A549 (cell line): Measurements from ENCODE around the gene PDLIM7. TPM values are rescaled to one million over a fixed set of nuclear protein-coding genes. Genes with fewer than 3 reads are reported as not detected.

Experiments
- ATAC-seq, 2 experiments: fragments of 200-7000 bp in 1 of 2; fragments of >200 bp in 1 of 2; cut with Nextera tagmentation in 1 of 2; cut with Tn5 transposase in 1 of 2; 3 replicates each; pipeline versions ENCODE4 v1.8.0 to v1.9.1; 2018 to 2020; ENCODE audit warnings: mild to moderate bottlenecking in 1 of 2, moderate library complexity in 1 of 2
- CTCF ChIA-PET: fragments of 300-600 bp; sonication (Branson Sonifier 250); formaldehyde crosslinking; extraction: SDS; loops from one replicate; lab custom pipeline; 2021; ENCODE audit warnings: antibody characterized with exemption, inconsistent platforms; lab: Yijun Ruan, JAX
- POLR2A ChIA-PET: fragments of 350-600 bp; formaldehyde crosslinking; extraction: SDS; loops from one replicate; lab custom pipeline; 2021; ENCODE audit warnings: antibody characterized with exemption, inconsistent platforms; lab: Yijun Ruan, JAX
- DNase-seq, 2 experiments: peaks; one replicate each; pipeline versions ENCODE4 v3.0.0 to v3.0.0-alpha.2; 2011 to 2016; ENCODE audit warnings: low read depth in 1 of 2, low spot score in 1 of 2
- FAIRE-seq: peaks from 2 replicates; lab custom pipeline; 2011; peaks lifted over from hg19 to GRCh38; lab: Jason Lieb, UNC
- H3K27ac ChIP-seq, 2 experiments: fragments of >200 bp; sonication (Bioruptor Twin); formaldehyde crosslinking; 3 replicates each; pipeline ENCODE4 v1.5.1; 2016 to 2017
- H3K4me1 ChIP-seq: fragments of >200 bp; sonication (Bioruptor Twin); formaldehyde crosslinking; 3 replicates; pipeline ENCODE4 v1.6.1; 2016
- H3K4me2 ChIP-seq: fragments of >200 bp; sonication (Bioruptor Twin); formaldehyde crosslinking; 3 replicates; pipeline ENCODE4 v1.6.1; 2016
- H3K4me3 ChIP-seq: fragments of >200 bp; sonication (Bioruptor Twin); formaldehyde crosslinking; 3 replicates; pipeline ENCODE4 v1.5.1; 2016
- H3K9me3 ChIP-seq: fragments of >200 bp; sonication (Bioruptor Twin); formaldehyde crosslinking; 3 replicates; pipeline ENCODE4 v1.6.1; 2016
- CBX2 ChIP-seq: fragments of 200-600 bp; sonication (generic); IDR thresholded peaks from 2 replicates; pipeline ENCODE4 v1.6.1; 2016; ENCODE audit warnings: low read depth, mild to moderate bottlenecking, borderline replicate concordance
- CHD4 ChIP-seq: fragments of 200-600 bp; sonication (generic); IDR thresholded peaks from 2 replicates; pipeline ENCODE4 v1.6.1; 2016; ENCODE audit warnings: antibody characterized with exemption, mild to moderate bottlenecking, borderline replicate concordance
- ESRRA ChIP-seq: fragments of 150-350 bp; IDR thresholded peaks from 2 replicates; pipeline ENCODE4 v1.6.1; 2014; ENCODE audit warnings: mild to moderate bottlenecking, low read length, borderline replicate concordance
- HOXB13 ChIP-seq: fragments of 250-450 bp; sonication (Bioruptor Pico); IDR thresholded peaks from 2 replicates; pipeline ENCODE4 v1.5.0; 2020; ENCODE audit warnings: low read depth, mild to moderate bottlenecking, moderate library complexity
- JUN ChIP-seq, 2 experiments: fragments of >200 bp; sonication (Bioruptor Twin); formaldehyde crosslinking; IDR thresholded peaks; 2 replicates in 1 of 2; 3 replicates in 1 of 2; pipeline ENCODE4 v1.6.1; 2016 to 2017
- JUNB ChIP-seq: fragments of >200 bp; sonication (Bioruptor Twin); formaldehyde crosslinking; IDR thresholded peaks from 2 replicates; pipeline ENCODE4 v1.6.1; 2016
- MAFK ChIP-seq: fragments of 450-650 bp; IDR thresholded peaks from 2 replicates; pipeline ENCODE4 v1.6.1; 2014; ENCODE audit not compliant: partially characterized antibody
- MYC ChIP-seq: IDR thresholded peaks from 2 replicates; pipeline ENCODE4 v1.6.1; 2012; ENCODE audit warnings: mild to moderate bottlenecking, inconsistent platforms, low read length, improper control_type of control experiment, borderline replicate concordance
- PHF8 ChIP-seq: fragments of 200-600 bp; sonication (generic); IDR thresholded peaks from 2 replicates; pipeline ENCODE4 v1.6.1; 2016; ENCODE audit warnings: low read depth, mild to moderate bottlenecking, antibody characterized with exemption, moderate library complexity, borderline replicate concordance
- RFX5 ChIP-seq: fragments of 450-650 bp; IDR thresholded peaks from 2 replicates; pipeline ENCODE4 v1.7.1; 2014; ENCODE audit warnings: antibody characterized with exemption, mild to moderate bottlenecking, moderate library complexity
- ZNF302 ChIP-seq: fragments of 250-450 bp; sonication (Bioruptor Pico); IDR thresholded peaks from 2 replicates; pipeline ENCODE4 v1.9.0; 2021; ENCODE audit warnings: inconsistent platforms, mild to moderate bottlenecking, moderate library complexity
- WGBS: methylation state at CpG from one replicate; pipeline ENCODE4 v1.1.6; 2017; ENCODE audit errors: missing lambda C conversion rate; 5-methylcytosine and 5-hydroxymethylcytosine counted together
- polyA plus RNA-seq, 4 experiments: library from polyadenylated mRNA; depleted of rRNA in 3 of 4; stranded (reverse); fragments of >200 nt; fragmentation: RNase III in 1 of 4; extraction: RNeasy Plus Mini Kit Qiagen cat#74134 plus additional on column Dnase treatment in 1 of 4; gene quantifications; 2 replicates in 3 of 4; 3 replicates in 1 of 4; pipeline ENCODE4 v1.2.3, GENCODE V29; 2011 to 2017
- TF ChIP-seq, protein P1 (sequence below): IDR thresholded peaks from 2 replicates; pipeline ENCODE4 v1.6.1; 2012
- TF ChIP-seq, protein P2 (sequence below): fragments of >200 bp; sonication (Bioruptor Twin); formaldehyde crosslinking; IDR thresholded peaks from 2 replicates; pipeline ENCODE4 v1.6.1; 2016
- TF ChIP-seq, protein P3 (sequence below): IDR thresholded peaks from 2 replicates; pipeline ENCODE4 v1.6.1; 2012; ENCODE audit warnings: low read depth, borderline replicate concordance
- TF ChIP-seq, protein P4 (sequence below): fragments of 450-650 bp; IDR thresholded peaks from 2 replicates; pipeline ENCODE4 v1.6.1; 2014; ENCODE audit warnings: antibody characterized with exemption

The PDLIM7 gene
- polyA plus RNA-seq, 2 of the 4 experiments (the other 2 are of a cell fraction): 30.7 to 124 TPM

DNA sequence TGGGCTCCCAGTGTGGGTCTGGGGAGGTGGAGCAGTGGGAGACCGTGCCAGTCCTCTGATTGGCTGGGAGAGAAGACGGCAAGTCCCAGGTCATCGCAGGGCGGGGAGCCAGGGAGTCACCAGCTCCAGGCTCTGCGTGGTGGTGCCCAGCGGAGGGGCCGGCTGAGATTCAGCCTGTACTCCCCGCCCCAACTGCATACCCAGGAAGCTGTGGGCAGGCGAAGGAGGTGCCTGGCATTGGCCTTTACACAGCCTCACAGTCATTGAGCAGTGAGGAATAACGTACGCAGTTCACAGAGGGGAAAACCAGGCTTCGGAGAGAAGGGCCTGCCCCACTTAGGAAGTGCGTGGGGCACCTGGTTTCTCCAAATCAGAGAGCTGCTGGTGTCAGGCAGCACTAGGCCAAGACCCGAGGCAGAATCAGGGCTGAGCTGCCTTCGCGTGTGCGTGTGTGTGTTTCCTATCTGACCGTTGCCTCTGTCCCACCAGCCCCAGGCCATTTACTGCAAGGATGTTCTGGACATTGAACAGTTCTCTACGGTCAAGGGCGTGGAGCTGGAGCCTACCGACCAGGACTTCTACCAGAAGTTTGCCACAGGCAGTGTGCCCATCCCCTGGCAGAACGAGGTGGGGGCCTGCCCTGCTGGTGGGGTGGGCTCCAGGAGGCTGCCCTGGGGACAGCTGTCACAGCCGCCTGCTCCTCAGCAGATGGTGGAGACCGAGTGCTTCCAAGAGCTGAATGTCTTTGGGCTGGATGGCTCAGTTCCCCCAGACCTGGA, 57.0 kb downstream of the PDLIM7 start:
- FAIRE-seq: no peak
- CTCF ChIA-PET: interaction anchor here (0.5 to 25.5 kb wide), 10 partner anchors 13 to 704 kb away, joined by 3 to 871 read pairs (median 4); partner anchors contain the start of genes F12, GRK6, PFN3 and SLC34A1
- no peaks in the 10 kb centered on the region for H3K9me3 ChIP-seq
- TF ChIP-seq, protein P1, sequence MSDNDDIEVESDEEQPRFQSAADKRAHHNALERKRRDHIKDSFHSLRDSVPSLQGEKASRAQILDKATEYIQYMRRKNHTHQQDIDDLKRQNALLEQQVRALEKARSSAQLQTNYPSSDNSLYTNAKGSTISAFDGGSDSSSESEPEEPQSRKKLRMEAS: no peak
- TF ChIP-seq RFX5: no peak
- no peak for TF ChIP-seq JUNB
- TF ChIP-seq MYC: no peak
- no peak for TF ChIP-seq CHD4
- no peak for TF ChIP-seq HOXB13 (CRISPR knock-in tag)
- TF ChIP-seq ESRRA: no peak
- TF ChIP-seq, all 56 proteins: peak for 0
- 93% methylated on average over 21 of the region's 24 CpGs for WGBS
- Histone ChIP-seq H3K27ac (no peak overlapping the region), H3K4me1 (no peaks in the 10 kb centered on the region), H3K4me3 (no peak overlapping the region), H3K4me2 (no peak overlapping the region)
- DNase-seq (no peak), ATAC-seq (0 out of 6 replicates have a peak, but pooled peaks of 1 of the 2 experiments have one; percentile 4)
- POLR2A ChIA-PET: interaction anchor here (1.6 to 3.7 kb wide), 2 partner anchors 7 to 8 kb away, joined by 4 to 12 read pairs; partner anchors contain the start of gene PRR7

DNA sequence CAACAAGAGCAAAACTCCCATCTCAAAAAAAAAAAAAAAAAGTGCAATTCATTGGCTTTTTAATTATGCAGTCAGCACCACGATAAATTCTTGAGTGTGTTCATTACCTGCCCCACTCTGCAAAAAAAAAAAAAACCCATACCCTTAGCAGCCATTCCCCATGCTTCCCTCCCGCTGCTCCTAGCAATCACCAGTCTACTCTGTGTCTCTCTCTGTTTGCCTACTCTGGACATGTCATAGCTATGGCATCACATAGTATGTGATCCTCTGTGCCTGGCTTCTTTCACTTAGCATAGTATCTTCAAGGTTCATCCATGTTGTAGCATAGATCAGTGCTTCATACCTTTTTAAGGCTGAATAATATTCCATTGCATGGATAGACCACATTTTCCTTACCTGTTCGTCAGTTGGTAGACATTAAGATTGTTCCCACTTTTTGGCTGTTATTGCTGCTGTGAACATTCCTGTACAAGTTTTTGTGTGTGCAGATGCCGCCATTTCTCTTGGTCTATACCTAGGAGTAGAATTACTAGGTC, 57.8 kb downstream of the PDLIM7 start:
- CTCF ChIA-PET: interaction anchor here (0.7 to 25.5 kb wide), 7 partner anchors 14 to 1007 kb away, joined by 3 to 871 read pairs (median 7); partner anchors contain the start of genes F12, GRK6, PFN3 and SLC34A1
- no peaks in the 10 kb centered on the region for H3K9me3 ChIP-seq
- POLR2A ChIA-PET: interaction anchor here (3.7 kb wide), 1 partner anchor 8 kb away, joined by 12 read pairs; the partner anchor contains the start of gene PRR7
- H3K4me3 ChIP-seq: no peak overlapping the region
- no peak overlapping the region for H3K27ac ChIP-seq
- no peak overlapping the region for H3K4me2 ChIP-seq
- DNase-seq (no peak), FAIRE-seq (no peak), ATAC-seq (no peak)
- H3K4me1 ChIP-seq: no peaks in the 10 kb centered on the region
- no peak for TF ChIP-seq ZNF302 (CRISPR knock-in tag)
- no peak for TF ChIP-seq JUN (IDR thresholded peaks at IDR 0.05)
- TF ChIP-seq, protein P2, sequence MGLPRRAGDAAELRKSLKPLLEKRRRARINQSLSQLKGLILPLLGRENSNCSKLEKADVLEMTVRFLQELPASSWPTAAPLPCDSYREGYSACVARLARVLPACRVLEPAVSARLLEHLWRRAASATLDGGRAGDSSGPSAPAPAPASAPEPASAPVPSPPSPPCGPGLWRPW: no peak
- WGBS: 85% methylated on average over 4 of the region's 4 CpGs

DNA sequence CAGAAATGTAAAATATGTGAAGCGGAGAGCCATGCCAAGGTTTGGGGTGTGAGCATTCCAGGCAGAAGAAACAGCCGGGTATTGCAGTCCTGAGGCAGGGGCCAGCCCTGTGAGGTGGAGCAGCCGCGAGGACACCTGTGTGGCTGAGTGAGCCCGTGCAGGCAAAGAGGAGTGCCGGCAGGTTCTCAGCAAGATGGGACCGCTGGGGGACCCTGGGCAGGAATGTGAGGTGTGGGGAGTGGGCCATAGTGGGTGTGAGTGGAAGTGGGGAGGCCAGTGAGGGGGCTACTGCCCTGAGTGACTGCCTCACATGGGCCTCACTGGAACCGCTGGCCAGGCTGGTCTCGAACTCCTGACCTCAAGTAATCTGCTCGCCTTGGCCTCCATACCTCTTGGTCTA, 58.9 kb downstream of the PDLIM7 start:
- H3K4me1 ChIP-seq: no peaks in the 10 kb centered on the region
- CTCF ChIA-PET: interaction anchor here (12.7 to 25.5 kb wide), 3 partner anchors 15 to 49 kb away, joined by 142 to 871 read pairs (median 359); partner anchors contain the start of genes F12, GRK6, PFN3 and SLC34A1
- no peak overlapping the region for H3K4me3 ChIP-seq
- TF ChIP-seq PHF8: no peak
- no peak for TF ChIP-seq MAFK
- TF ChIP-seq, all 56 proteins: peak for 0
- FAIRE-seq (no peak), ATAC-seq (no peak), DNase-seq (no peak)
- Histone ChIP-seq H3K9me3 (no peaks in the 10 kb centered on the region), H3K4me2 (no peak overlapping the region), H3K27ac (no peak overlapping the region)
- POLR2A ChIA-PET: interaction anchor here (0.7 to 3.7 kb wide), 4 partner anchors 9 to 17 kb away, joined by 3 to 12 read pairs (median 4); partner anchors contain the start of genes GRK6 and PRR7
- WGBS: 90% methylated on average over 10 of the region's 10 CpGs

DNA sequence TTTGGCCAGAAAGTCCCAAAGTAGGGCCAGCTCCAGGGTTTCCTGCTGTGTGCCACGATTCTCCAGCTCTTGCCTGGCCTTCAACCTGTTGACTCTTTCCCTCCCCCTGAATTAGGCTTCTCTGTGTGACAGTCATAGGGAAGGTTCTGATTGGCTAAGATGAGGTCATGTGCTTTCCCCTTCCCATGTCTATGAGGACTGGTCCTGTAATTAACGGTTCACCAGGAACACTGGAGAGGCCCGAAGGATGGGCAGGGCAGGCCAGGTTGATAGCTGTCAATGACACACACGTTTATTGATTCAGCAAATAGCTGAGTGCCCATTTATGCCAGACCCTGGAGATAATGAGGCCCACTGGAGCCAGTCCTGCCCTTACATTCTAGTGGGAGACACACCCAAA, 59.8 kb downstream of the PDLIM7 start:
- no peak overlapping the region for H3K27ac ChIP-seq
- no peak overlapping the region for H3K4me3 ChIP-seq
- no peak for TF ChIP-seq CBX2
- TF ChIP-seq, protein P3, sequence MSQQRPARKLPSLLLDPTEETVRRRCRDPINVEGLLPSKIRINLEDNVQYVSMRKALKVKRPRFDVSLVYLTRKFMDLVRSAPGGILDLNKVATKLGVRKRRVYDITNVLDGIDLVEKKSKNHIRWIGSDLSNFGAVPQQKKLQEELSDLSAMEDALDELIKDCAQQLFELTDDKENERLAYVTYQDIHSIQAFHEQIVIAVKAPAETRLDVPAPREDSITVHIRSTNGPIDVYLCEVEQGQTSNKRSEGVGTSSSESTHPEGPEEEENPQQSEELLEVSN: no peak
- TF ChIP-seq, protein P4, sequence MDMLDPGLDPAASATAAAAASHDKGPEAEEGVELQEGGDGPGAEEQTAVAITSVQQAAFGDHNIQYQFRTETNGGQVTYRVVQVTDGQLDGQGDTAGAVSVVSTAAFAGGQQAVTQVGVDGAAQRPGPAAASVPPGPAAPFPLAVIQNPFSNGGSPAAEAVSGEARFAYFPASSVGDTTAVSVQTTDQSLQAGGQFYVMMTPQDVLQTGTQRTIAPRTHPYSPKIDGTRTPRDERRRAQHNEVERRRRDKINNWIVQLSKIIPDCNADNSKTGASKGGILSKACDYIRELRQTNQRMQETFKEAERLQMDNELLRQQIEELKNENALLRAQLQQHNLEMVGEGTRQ: peak; percentile 22; the same call in 1 of the 2 replicates
- TF ChIP-seq, all 56 proteins: peak for 1
- CTCF ChIA-PET: interaction anchor here (0.8 to 25.5 kb wide), 5 partner anchors 10 to 48 kb away, joined by 3 to 871 read pairs (median 142); partner anchors contain the start of genes F12, GRK6, PFN3 and PRR7
- FAIRE-seq (no peak), ATAC-seq (0 out of 6 replicates have a peak, but pooled peaks of 1 of the 2 experiments have one; percentile 2), DNase-seq (no peak)
- WGBS: 71% methylated on average over 4 of the region's 4 CpGs
- POLR2A ChIA-PET: interaction anchor here (1.7 to 3.7 kb wide), 2 partner anchors 10 to 11 kb away, joined by 12 to 13 read pairs; partner anchors contain the start of genes GRK6 and PRR7
- Histone ChIP-seq H3K4me2 (no peak overlapping the region), H3K4me1 (no peaks in the 10 kb centered on the region), H3K9me3 (no peaks in the 10 kb centered on the region)
